ENCODE measurements around the gene CALCA.

Gene CALCA

GRCh38 chr11:14942745-14943144 lies 29.4 kb downstream of the CALCA start:
- DNase-seq = no peak

- DNase-seq = no peak
Measured at GRCh38 chr11:14938936-14939335, 33.2 kb downstream of the CALCA start.

- DNase-seq = no peak
Measured at GRCh38 chr11:14934641-14935351, 37.4 kb downstream of the CALCA start.

- DNase-seq = no peak
Measured at GRCh38 chr11:14932447-14932846, 39.7 kb downstream of the CALCA start.

- DNase-seq = no peak
Measured at GRCh38 chr11:14930369-14930768, 41.8 kb downstream of the CALCA start.

GRCh38 chr11:14927146-14927545 lies 45.0 kb downstream of the CALCA start:
- no peak for DNase-seq

GRCh38 chr11:14924318-14924717 lies 47.8 kb downstream of the CALCA start:
- no peak for DNase-seq

Data from CD4-positive, alpha-beta T cell treated with Interleukin-10 for 1 hour (primary cell).